ENCODE measurements around the gene CAB39. TPM values are rescaled to one million over a fixed set of nuclear protein-coding genes. Genes with fewer than 3 reads are reported as not detected.

Gene CAB39
- total and polyA plus RNA-seq, 2 experiments from 2014 or later: 18.7 to 67.5 TPM

- TF ChIP-seq STAT1 (IDR thresholded peaks at IDR 0.05; ENCODE audit: unreplicated experiment) (no peak), JUNB (IDR thresholded peaks at IDR 0.05; ENCODE audit: unreplicated experiment) (no peak), EZH2phosphoT487 (IDR thresholded peaks at IDR 0.05; ENCODE audit: unreplicated experiment) (no peak), ZNF331 (CRISPR knock-in tag; IDR thresholded peaks at IDR 0.05; ENCODE audit: low read depth) (no peak), EZH2 (IDR thresholded peaks at IDR 0.05; ENCODE audit: low read depth, unreplicated experiment) (no peak)
- Histone ChIP-seq H3K4me1 (ENCODE audit: insufficient read depth) (peaks cover 12% of the 10 kb centered on the region), H3K4me3 (no peak overlapping the region), H3K4me2 (no peak overlapping the region), H3K27ac (ENCODE audit: low read depth) (no peak overlapping the region), H2AFZ (no peak overlapping the region), H3K36me3 (ENCODE audit: insufficient read depth) (no peaks in the 10 kb centered on the region), H3F3A (replicated peaks; ENCODE audit: low read depth) (no peaks in the 10 kb centered on the region), H3K27me3 (ENCODE audit: insufficient read depth) (no peaks in the 10 kb centered on the region), H4K20me1 (replicated peaks; ENCODE audit: insufficient read depth) (no peaks in the 10 kb centered on the region), H3K9me2 (ENCODE audit: insufficient read depth) (peaks cover 6% of the 10 kb centered on the region; the same call in 1 of the 2 replicates), H3K79me2 (replicated peaks; ENCODE audit: insufficient read depth) (no peaks in the 10 kb centered on the region)
- no peak for DNase-seq (ENCODE audit: low spot score)
- Mint-ChIP-seq H3K4me1 (peaks cover 32% of the 10 kb centered on the region), H3K4me3 (no peak overlapping the region), H3K27me3 (ENCODE audit: insufficient read depth, low read depth, poor library complexity) (peaks cover 16% of the 10 kb centered on the region), H3K36me3 (ENCODE audit: low read depth) (no peaks in the 10 kb centered on the region; the same call in 2 of the 3 replicates), H3K27ac (no peak overlapping the region; the same call in 1 of the 2 replicates), H3K9me3 (no peaks in the 10 kb centered on the region)
- ATAC-seq: no peak
Observed at GRCh38 chr2:230665263-230665691, 47.4 kb upstream of the CAB39 start.

- DNase-seq (ENCODE audit: low spot score) (no peak), ATAC-seq (no peak)
- Mint-ChIP-seq H3K4me3 (no peak overlapping the region), H3K9me3 (no peaks in the 10 kb centered on the region), H3K36me3 (ENCODE audit: low read depth) (no peaks in the 10 kb centered on the region; the same call in 2 of the 3 replicates), H3K27ac (no peak overlapping the region), H3K4me1 (peaks cover 38% of the 10 kb centered on the region), H3K27me3 (ENCODE audit: insufficient read depth, low read depth, poor library complexity) (peaks cover 16% of the 10 kb centered on the region)
- H2AFZ ChIP-seq: no peak overlapping the region
- H3K4me3 ChIP-seq: no peak overlapping the region
- no peak overlapping the region for H3K27ac ChIP-seq (ENCODE audit: low read depth)
- H3F3A ChIP-seq (replicated peaks; ENCODE audit: low read depth): no peaks in the 10 kb centered on the region
- no peaks in the 10 kb centered on the region for H3K27me3 ChIP-seq (ENCODE audit: insufficient read depth)
- H3K79me2 ChIP-seq (replicated peaks; ENCODE audit: insufficient read depth): no peaks in the 10 kb centered on the region
- H3K36me3 ChIP-seq (ENCODE audit: insufficient read depth): no peaks in the 10 kb centered on the region
- H3K4me2 ChIP-seq: peak overlapping the region; percentile 48; the same call in 1 of the 2 replicates
- TF ChIP-seq CREB1 (CRISPR knock-in tag; IDR thresholded peaks at IDR 0.05; ENCODE audit: low read depth): no peak
- TF ChIP-seq STAT1 (IDR thresholded peaks at IDR 0.05; ENCODE audit: unreplicated experiment): no peak
- no peak for TF ChIP-seq NANOG (IDR thresholded peaks at IDR 0.05; ENCODE audit: borderline replicate concordance)
- TF ChIP-seq EZH2 (IDR thresholded peaks at IDR 0.05; ENCODE audit: low read depth, unreplicated experiment): no peak
- no peak for TF ChIP-seq POLR2AphosphoS5 (IDR thresholded peaks at IDR 0.05; ENCODE audit: low read depth)
- no peak for TF ChIP-seq ZNF462 (CRISPR knock-in tag; IDR thresholded peaks at IDR 0.05)
- no peak for TF ChIP-seq ETS1 (IDR thresholded peaks at IDR 0.05)
- H3K4me1 ChIP-seq (ENCODE audit: insufficient read depth): peaks cover 12% of the 10 kb centered on the region
- peaks cover 6% of the 10 kb centered on the region; the same call in 1 of the 2 replicates for H3K9me2 ChIP-seq (ENCODE audit: insufficient read depth)
- no peaks in the 10 kb centered on the region for H4K20me1 ChIP-seq (replicated peaks; ENCODE audit: insufficient read depth)
Observed at GRCh38 chr2:230666446-230666845, 46.2 kb upstream of the CAB39 start.
